Vagina (tissue), 2 donors: ENCODE data around the gene PTN.

ENCODE experiments used
- CTCF ChIP-seq, 3 experiments: fragments of 450-650 bp in 2 of 3; fragments of 200-600 bp in 1 of 3; sonication (generic) in 1 of 3; IDR thresholded peaks; one replicate each; pipeline ENCODE4 v1.5.1; 2017 to 2019; ENCODE audit warnings: antibody characterized with exemption in 3 of 3, mild to moderate bottlenecking in 2 of 3, moderate library complexity in 2 of 3
- POLR2AphosphoS5 ChIP-seq, 2 donors: sonication (generic); formaldehyde crosslinking; IDR thresholded peaks; one replicate each; pipeline ENCODE4 v1.9.0; 2017; ENCODE audit warnings: antibody characterized with exemption in 2 of 2, mild to moderate bottlenecking in 2 of 2, low read depth in 1 of 2; ENCODE audit not compliant: insufficient read depth in 1 of 2

GRCh38 chr7:137337902-137338301, 5.6 kb downstream of the PTN start:
- TF ChIP-seq POLR2AphosphoS5 (IDR thresholded peaks at IDR 0.05; ENCODE audit: insufficient read depth in 1 of 2, low read depth in 1 of 2) (no peak), CTCF (IDR thresholded peaks at IDR 0.05) (no peak)
